K562 (cell line): ENCODE data around the gene CST7. TPM values are rescaled to one million over a fixed set of nuclear protein-coding genes. Genes with fewer than 3 reads are reported as not detected.

Experiments used
- ATAC-seq: fragments of 200-7000 bp; cut with Tn5 transposase; 3 replicates; pipeline ENCODE4 v1.9.1; 2020; ENCODE audit warnings: moderate library complexity
- BruUV-seq: library from RNA; stranded (reverse); fragments of 400-500 nt; replicated peaks from 2 replicates; lab custom pipeline; 2021; lab: Mats Ljungman, UMichigan
- CTCF ChIA-PET: fragments of 300-600 bp; formaldehyde crosslinking; extraction: SDS; loops from one replicate; lab custom pipeline; 2021; ENCODE audit warnings: low intra/inter-chr PET ratio; lab: Yijun Ruan, JAX
- POLR2A ChIA-PET: fragments of 300-600, 350-650 bp; sonication (Branson Sonifier 250); formaldehyde crosslinking; extraction: SDS; loops from one replicate; lab custom pipeline; 2021; ENCODE audit warnings: antibody characterized with exemption, inconsistent platforms; lab: Yijun Ruan, JAX
- DNase-seq, 4 experiments: peaks; one replicate each; pipeline versions ENCODE4 v3.0.0 to v3.0.0-alpha.2; 2011 to 2018; ENCODE audit warnings: low spot score in 3 of 4, mixed read lengths in 3 of 4; ENCODE audit errors: extremely low read depth in 1 of 4
- FAIRE-seq: peaks from 2 replicates; lab custom pipeline; 2011; peaks lifted over from hg19 to GRCh38; lab: Jason Lieb, UNC
- H2AFZ ChIP-seq: 2 replicates; pipeline ENCODE4 v1.6.0; 2011; ENCODE audit warnings: low read depth, low read length, control low read depth, inconsistent platforms
- H3K27ac ChIP-seq: fragments of 200-600 bp; 3 replicates; pipeline ENCODE4 v1.8.0; 2011; ENCODE audit warnings: low read depth, mild to moderate bottlenecking, control low read depth, inconsistent platforms, low read length, moderate library complexity, mixed read lengths; ENCODE audit errors: extremely low read depth
- H3K27me3 ChIP-seq, 2 experiments: fragments of 300-600 bp in 1 of 2; 2 replicates in 1 of 2; 3 replicates in 1 of 2; pipeline versions ENCODE4 v1.6.0 to v1.8.0; 2011; ENCODE audit warnings: inconsistent platforms in 2 of 2, low read length in 2 of 2, mild to moderate bottlenecking in 1 of 2, mixed read lengths in 1 of 2, moderate library complexity in 1 of 2; ENCODE audit not compliant: control insufficient read depth in 2 of 2, insufficient read depth in 2 of 2
- H3K36me3 ChIP-seq: fragments of 300-600 bp; 3 replicates; pipeline ENCODE4 v1.8.0; 2011; ENCODE audit warnings: mild to moderate bottlenecking, low read length, inconsistent platforms; ENCODE audit not compliant: control insufficient read depth, insufficient read depth
- H3K4me1 ChIP-seq, 2 experiments: fragments of 200-600 bp in 1 of 2; replicated peaks in 1 of 2; 2 replicates in 1 of 2; 3 replicates in 1 of 2; pipeline versions ENCODE4 v1.5.1 to v1.8.0; 2011; ENCODE audit warnings: inconsistent platforms in 2 of 2, low read length in 2 of 2, mild to moderate bottlenecking in 1 of 2, mixed read lengths in 1 of 2, moderate library complexity in 1 of 2; ENCODE audit not compliant: control insufficient read depth in 2 of 2, insufficient read depth in 2 of 2
- H3K4me2 ChIP-seq: 2 replicates; pipeline ENCODE4 v1.6.1; 2011; ENCODE audit warnings: low read length, control low read depth, inconsistent platforms, mixed read lengths; ENCODE audit not compliant: insufficient read depth
- H3K4me3 ChIP-seq: fragments of 200-600 bp; sonication (generic), shearing (Covaris generic); 2 replicates; pipeline ENCODE4 v1.5.1; 2016; ENCODE audit warnings: control low read depth, inconsistent platforms
- H3K79me2 ChIP-seq: fragments of 200-600 bp; 3 replicates; pipeline ENCODE4 v1.8.0; 2011; ENCODE audit warnings: low read length, inconsistent platforms; ENCODE audit not compliant: control insufficient read depth, insufficient read depth
- H3K9ac ChIP-seq, 2 experiments: 2 replicates each; pipeline versions ENCODE4 v1.6.0 to v1.6.1; 2011; ENCODE audit warnings: low read depth in 2 of 2, low read length in 2 of 2, control low read depth in 1 of 2, inconsistent platforms in 1 of 2, mild to moderate bottlenecking in 1 of 2, mixed read lengths in 1 of 2; ENCODE audit not compliant: insufficient read depth in 1 of 2
- H3K9me1 ChIP-seq: one replicate; pipeline ENCODE4 v1.6.0; 2011; ENCODE audit warnings: inconsistent platforms, mild to moderate bottlenecking, low read length, moderate library complexity; ENCODE audit not compliant: control insufficient read depth, insufficient read depth
- H3K9me3 ChIP-seq: replicated peaks from 2 replicates; pipeline ENCODE4 v1.5.1; 2011; ENCODE audit warnings: low read depth, low read length, inconsistent platforms; ENCODE audit not compliant: control insufficient read depth, insufficient read depth
- H4K20me1 ChIP-seq: replicated peaks from 2 replicates; pipeline ENCODE4 v1.6.1; 2011; ENCODE audit warnings: low read length, inconsistent platforms, mixed read lengths; ENCODE audit not compliant: control insufficient read depth, insufficient read depth
- CLOCK ChIP-seq: fragments of 250-450 bp; sonication (Bioruptor Pico); IDR thresholded peaks from 2 replicates; pipeline ENCODE4 v1.4.0; 2020; ENCODE audit warnings: mild to moderate bottlenecking, moderate library complexity, borderline replicate concordance
- ETV6 ChIP-seq, 3 experiments: fragments of 150-350 bp in 1 of 3; sonication (generic) in 1 of 3; formaldehyde crosslinking in 1 of 3; IDR thresholded peaks; 2 replicates each; pipeline versions ENCODE4 v1.6.1 to v1.8.0; 2014 to 2022; ENCODE audit warnings: borderline replicate concordance in 2 of 3, low read depth in 2 of 3, antibody characterized with exemption in 1 of 3, low read length in 1 of 3, mild to moderate bottlenecking in 1 of 3, missing genetic modification reagents in 1 of 3
- GABPB1 ChIP-seq: sonication (generic); formaldehyde crosslinking; IDR thresholded peaks from 2 replicates; pipeline ENCODE4 v1.8.0; 2022; ENCODE audit warnings: mild to moderate bottlenecking, missing genetic modification reagents
- IRF2 ChIP-seq: sonication (generic); formaldehyde crosslinking; IDR thresholded peaks from 2 replicates; pipeline ENCODE4 v1.8.1; 2022; ENCODE audit warnings: mild to moderate bottlenecking, missing genetic modification reagents
- NELFE ChIP-seq: IDR thresholded peaks from 2 replicates; pipeline ENCODE4 v1.6.1; 2011; ENCODE audit warnings: mild to moderate bottlenecking; ENCODE audit not compliant: insufficient read depth, insufficient read length
- NR1H2 ChIP-seq: sonication (generic); formaldehyde crosslinking; IDR thresholded peaks from 2 replicates; pipeline ENCODE4 v1.4.0; 2020; ENCODE audit warnings: mild to moderate bottlenecking, missing genetic modification reagents
- RERE ChIP-seq: sonication (generic); formaldehyde crosslinking; IDR thresholded peaks from 2 replicates; pipeline ENCODE4 v1.8.0; 2023; ENCODE audit warnings: missing genetic modification reagents, mild to moderate bottlenecking, borderline replicate concordance
- SIX5 ChIP-seq, 2 experiments: IDR thresholded peaks; 2 replicates each; pipeline ENCODE4 v1.6.1; 2011; ENCODE audit warnings: low read length in 2 of 2, borderline replicate concordance in 1 of 2, low read depth in 1 of 2, mild to moderate bottlenecking in 1 of 2, moderate library complexity in 1 of 2; ENCODE audit not compliant: insufficient read depth in 1 of 2
- STAT5A ChIP-seq: IDR thresholded peaks from 2 replicates; pipeline ENCODE4 v1.6.1; 2012; ENCODE audit warnings: low read length, inconsistent platforms, borderline replicate concordance
- TRIM25 ChIP-seq: fragments of 450-650 bp; IDR thresholded peaks from 2 replicates; pipeline ENCODE4 v1.7.0; 2016; ENCODE audit warnings: borderline replicate concordance
- WGBS: fragments of 100-300 bp; shearing (Covaris generic); methylation state at CpG from one replicate; pipeline ENCODE4 v1.1.6; 2016; ENCODE audit warnings: low coverage, mixed read lengths; ENCODE audit not compliant: insufficient coverage; ENCODE audit errors: missing lambda C conversion rate; 5-methylcytosine and 5-hydroxymethylcytosine counted together
- in situ Hi-C: fragments of 300-500 bp; cut with MboI; formaldehyde crosslinking; loops from 4 replicates; pipeline ENCODE4 v1.15.0; 2018; ENCODE audit warnings: inconsistent platforms, mixed read lengths
- intact Hi-C: fragments of 100-400 bp; cut with micrococcal nuclease; formaldehyde crosslinking; loops from 2 replicates; pipeline ENCODE4 v1.14.2; 2022
- polyA plus RNA-seq, 8 experiments: library from polyadenylated mRNA; depleted of rRNA in 4 of 8; stranded (reverse) in 5 of 8; unstranded in 3 of 8; fragments of >200 nt; fragmentation: Nextera tagmentation in 2 of 8; fragmentation: Illumina TruSeq in 1 of 8; extraction: Ambion mirVana in 2 of 8; extraction: Trizol in 1 of 8; gene quantifications; 2 replicates each; pipeline versions ENCODE4 v1.2.1 to v1.2.3, GENCODE V29; 2011 to 2014; ENCODE audit warnings: inconsistent platforms in 1 of 8, missing spikeins in 1 of 8
- total RNA-seq, 7 experiments: library from RNA; depleted of rRNA in 6 of 7; stranded (reverse); fragments of >200 nt in 6 of 7; fragmentation: Illumina TruSeq in 2 of 7; extraction: Trizol in 2 of 7; gene quantifications; 2 replicates each; pipeline versions ENCODE4 v1.2.1 to v1.2.3, GENCODE V29; 2011 to 2021; ENCODE audit warnings: low replicate concordance in 1 of 7

CST7 gene
- total and polyA plus RNA-seq, 9 of the 15 experiments (the other 6 are each of a cell fraction or from before 2014, with no cell fraction given) = not detected

DNA sequence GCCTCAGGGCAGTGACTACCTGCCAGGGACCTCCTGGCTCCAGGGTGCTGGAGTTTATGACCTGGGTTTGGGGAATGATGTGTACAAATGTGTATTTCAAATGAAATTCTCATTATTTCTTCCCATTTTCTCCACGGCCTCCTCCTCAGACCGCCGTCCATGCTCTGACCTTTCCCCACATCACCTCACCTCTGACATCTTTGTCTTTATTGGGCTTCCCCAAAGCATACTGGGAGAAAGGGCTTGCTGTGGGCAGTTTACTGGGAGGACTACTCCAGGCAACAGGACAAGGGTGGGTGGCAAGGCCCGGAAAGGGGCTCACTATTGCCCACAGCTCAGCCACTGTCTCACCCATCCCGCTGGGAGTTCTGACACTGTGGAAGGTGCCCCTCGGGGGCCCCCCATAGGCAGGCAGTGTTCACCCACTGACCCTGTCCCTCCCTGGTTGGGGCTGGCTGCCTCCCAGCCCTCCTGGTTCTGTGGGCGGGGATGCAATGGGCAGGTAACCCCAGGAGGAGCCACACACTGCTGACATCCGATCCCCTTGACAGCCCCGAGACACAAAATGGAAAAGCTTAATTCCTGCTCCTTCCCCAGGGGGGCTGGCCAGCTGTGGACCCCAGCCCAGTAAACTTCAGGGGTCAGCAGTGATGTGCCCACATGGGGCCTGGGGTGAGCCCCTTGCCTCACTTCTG is 39.8 kb upstream of the CST7 start:
- no peaks in the 10 kb centered on the region for H3K9me3 ChIP-seq
- no peaks in the 10 kb centered on the region for H3K4me1 ChIP-seq
- ATAC-seq (no peak), FAIRE-seq (no peak), DNase-seq (no peak)
- 0% methylated on average over 9 of the region's 9 CpGs for WGBS
- no peak overlapping the region for H3K27ac ChIP-seq
- no TSS peak for BruUV-seq
- no peak overlapping the region for H3K4me3 ChIP-seq
- no peaks in the 10 kb centered on the region for H3K79me2 ChIP-seq
- CTCF ChIA-PET = no interaction called here
- POLR2A ChIA-PET = no interaction called here
- no peaks in the 10 kb centered on the region for H3K27me3 ChIP-seq
- no peak overlapping the region for H2AFZ ChIP-seq
- 0 out of 2 replicates have a peak, but pooled peaks cover 2% of the 10 kb centered on the region for H4K20me1 ChIP-seq
- intact Hi-C loops = no loop called here
- no peak overlapping the region for H3K9ac ChIP-seq
- H3K36me3 ChIP-seq = no peaks in the 10 kb centered on the region
- H3K4me2 ChIP-seq = no peak overlapping the region
- no peaks in the 10 kb centered on the region for H3K9me1 ChIP-seq
- in situ Hi-C loops = loop anchor here (25.0 kb wide), 1 partner anchor 747 kb away; no protein-coding TSS in a partner anchor
- TF ChIP-seq CLOCK (CRISPR knock-in tag) (no peak), GABPB1 (CRISPR knock-in tag) (no peak), SIX5 (IDR thresholded peaks at IDR 0.05; ENCODE audit: borderline replicate concordance in 1 of 2, insufficient read depth in 1 of 2, low read depth in 1 of 2, low read length in 2 of 2) (no peak), STAT5A (no peak), TRIM25 (no peak), NR1H2 (no peak), IRF2 (CRISPR knock-in tag) (no peak), NELFE (no peak), ETV6 (IDR thresholded peaks at IDR 0.05; ENCODE audit: borderline replicate concordance in 1 of 2, low read depth in 2 of 2, low read length in 1 of 2) (no peak), ETV6 (CRISPR knock-in tag; IDR thresholded peaks at IDR 0.05; ENCODE audit: borderline replicate concordance) (no peak), RERE (CRISPR knock-in tag) (no peak)
